Subcutaneous adipose tissue (tissue), 4 donors: ENCODE data around the gene DENND6A. TPM values are rescaled to one million over a fixed set of nuclear protein-coding genes. Genes with fewer than 3 reads are reported as not detected.

Source experiments
- CTCF ChIP-seq: fragments of 450-650 bp; IDR thresholded peaks from one replicate; pipeline ENCODE4 v1.5.1; 2016; ENCODE audit warnings: low read depth, mild to moderate bottlenecking, control low read depth, antibody characterized with exemption, moderate library complexity
- total RNA-seq, 4 donors: library from RNA; depleted of rRNA; stranded (reverse); fragments of >200 nt; gene quantifications; one replicate each; pipeline ENCODE4 v1.1.0, GENCODE V29; 2016

DENND6A gene
- total RNA-seq, 4 donors from 2014 or later, result 31.5 to 40.9 (median 33.6) TPM

GRCh38 chr3:57709559-57709958 is 16.7 kb upstream of the DENND6A start:
- no peak for TF ChIP-seq CTCF

GRCh38 chr3:57709031-57709430 is 16.2 kb upstream of the DENND6A start:
- no peak for TF ChIP-seq CTCF

- TF ChIP-seq CTCF, result no peak
These were observed 13.6 kb upstream of the DENND6A start for GRCh38 chr3:57706462-57706861.

- TF ChIP-seq CTCF, result no peak
These were observed 8.9 kb upstream of the DENND6A start for GRCh38 chr3:57701781-57702180.

GRCh38 chr3:57700737-57701136 is 7.9 kb upstream of the DENND6A start:
- no peak for TF ChIP-seq CTCF

GRCh38 chr3:57699591-57699990 is 6.7 kb upstream of the DENND6A start:
- TF ChIP-seq CTCF, result no peak

- no peak for TF ChIP-seq CTCF
These were observed 4.0 kb upstream of the DENND6A start for GRCh38 chr3:57696801-57697321.
